Measurements from ENCODE around the gene ELFN1.
"Not testable (repeated sequence)": the region's sequence is repeated elsewhere in the genome, so short reads cannot be mapped to it uniquely, and the experiment has no call there.

The ELFN1 gene

GRCh38 chr7:1709900-1710299 lies 39.8 kb downstream of the ELFN1 start:
- no peak for FAIRE-seq

GRCh38 chr7:1710936-1711335 lies 40.9 kb downstream of the ELFN1 start:
- FAIRE-seq (no peak), DNase-seq (ENCODE audit: insufficient read length) (no peak)
- TF ChIP-seq TAF1 (IDR thresholded peaks at IDR 0.05; ENCODE audit: borderline replicate concordance, low read depth, low read length): no peak
- TF ChIP-seq POLR2A (IDR thresholded peaks at IDR 0.05; ENCODE audit: low read depth, low read length): no peak
- no peak for TF ChIP-seq POLR2AphosphoS5 (IDR thresholded peaks at IDR 0.05; ENCODE audit: low read depth, low read length)

More at GRCh38 chr7:1709900-1710299, 39.8 kb downstream of the ELFN1 start:
- TF ChIP-seq POLR2AphosphoS5 (IDR thresholded peaks at IDR 0.05; ENCODE audit: low read depth, low read length): no peak
- TF ChIP-seq POLR2A (IDR thresholded peaks at IDR 0.05; ENCODE audit: low read depth, low read length): no peak
- TF ChIP-seq TAF1 (IDR thresholded peaks at IDR 0.05; ENCODE audit: borderline replicate concordance, low read depth, low read length): no peak
- DNase-seq (ENCODE audit: insufficient read length): no peak

GRCh38 chr7:1712907-1713501 lies 42.9 kb downstream of the ELFN1 start:
- TF ChIP-seq POLR2AphosphoS5 (IDR thresholded peaks at IDR 0.05; ENCODE audit: low read depth, low read length) (no peak), TAF1 (IDR thresholded peaks at IDR 0.05; ENCODE audit: borderline replicate concordance, low read depth, low read length) (no peak), POLR2A (IDR thresholded peaks at IDR 0.05; ENCODE audit: low read depth, low read length) (no peak)
- no peak for FAIRE-seq
- no peak for DNase-seq (ENCODE audit: insufficient read length)

DNA sequence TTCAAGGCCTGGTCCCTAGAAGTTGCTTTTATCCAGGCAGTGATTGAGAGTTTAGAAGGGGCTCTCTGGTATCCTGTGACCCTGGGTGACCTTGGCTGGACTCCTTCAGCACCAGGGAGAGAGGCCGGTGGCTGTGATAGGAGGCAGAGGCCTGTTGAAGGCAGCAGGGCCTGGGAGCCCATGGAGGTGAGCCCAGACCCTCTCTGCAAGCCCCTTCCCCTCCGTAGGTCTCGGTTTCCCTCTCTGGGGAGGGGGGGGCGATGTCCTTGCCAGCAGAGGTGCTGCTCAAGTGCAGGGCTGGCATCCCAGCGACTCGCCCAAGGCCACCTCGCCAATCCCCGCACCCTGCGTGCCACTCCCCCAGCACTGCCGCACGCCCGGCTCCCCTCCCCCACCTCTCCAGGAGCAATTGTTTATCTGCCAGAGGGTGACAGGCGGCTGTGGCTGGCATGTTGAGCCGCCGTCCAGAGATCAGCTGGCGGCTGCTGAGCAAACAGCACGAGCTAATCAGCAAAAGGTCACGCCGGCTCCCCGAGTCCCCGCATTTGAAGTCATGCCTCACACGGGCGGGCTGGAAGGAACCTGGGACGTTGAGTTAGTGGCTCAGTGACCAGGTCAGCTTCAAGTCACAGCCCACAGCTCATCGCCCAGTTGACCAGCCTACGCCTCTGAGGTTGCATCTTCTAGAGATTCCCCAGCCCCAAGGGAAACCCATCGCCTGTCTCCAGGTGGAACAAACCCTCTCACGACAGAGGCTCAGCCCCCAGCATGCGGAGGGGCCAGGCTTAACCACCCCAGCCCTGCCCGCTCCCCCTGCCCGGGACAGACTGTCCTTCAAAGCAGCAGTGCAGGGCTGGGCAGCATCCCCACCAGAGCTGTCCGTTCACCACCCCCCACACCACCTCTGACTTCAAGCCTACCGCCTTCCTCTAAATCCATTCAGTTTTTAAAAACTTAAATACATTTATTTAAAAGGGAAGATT lies 43.7 kb downstream of the ELFN1 start:
- FAIRE-seq: no peak
- DNase-seq (ENCODE audit: insufficient read length): no peak
- TF ChIP-seq TAF1 (IDR thresholded peaks at IDR 0.05; ENCODE audit: borderline replicate concordance, low read depth, low read length): no peak
- TF ChIP-seq POLR2AphosphoS5 (IDR thresholded peaks at IDR 0.05; ENCODE audit: low read depth, low read length): no peak
- TF ChIP-seq POLR2A (IDR thresholded peaks at IDR 0.05; ENCODE audit: low read depth, low read length): no peak

DNA sequence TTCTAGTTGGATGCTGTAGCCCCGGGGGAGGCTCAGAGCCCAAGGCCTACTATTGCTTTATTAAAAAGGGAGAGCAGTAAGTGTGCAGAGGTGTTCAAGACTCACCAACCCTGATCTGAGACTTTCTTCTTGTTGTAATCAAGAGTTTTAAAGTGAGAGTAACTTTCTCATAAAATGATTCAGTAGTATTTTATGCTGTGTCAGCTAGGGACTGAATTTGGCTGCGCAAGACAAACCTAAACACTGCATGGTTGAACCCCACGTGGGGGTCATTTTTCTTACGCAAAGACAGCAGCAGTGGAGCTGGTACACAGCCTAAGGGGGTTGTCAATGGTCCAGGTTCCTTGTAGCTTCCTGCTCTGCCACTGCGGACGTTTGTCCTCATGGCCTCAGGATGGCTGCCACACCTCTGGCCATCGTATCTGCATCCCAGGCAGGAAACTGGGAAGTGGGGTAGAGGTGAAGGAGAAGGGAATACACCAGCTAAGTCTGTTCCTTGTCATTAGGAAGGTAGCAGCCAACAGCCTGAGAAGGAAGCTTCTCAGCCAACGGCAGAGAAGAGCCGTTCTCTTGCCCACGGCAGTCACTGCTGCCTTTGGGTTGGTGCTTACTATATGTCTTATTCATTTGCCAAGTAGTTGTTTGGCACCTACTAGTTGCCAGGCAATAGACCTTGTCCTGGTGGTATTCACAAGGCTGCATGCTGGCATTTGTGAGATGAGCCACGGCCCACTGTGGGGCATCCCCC lies 44.7 kb downstream of the ELFN1 start:
- no peak for DNase-seq (ENCODE audit: insufficient read length)
- no peak for TF ChIP-seq POLR2A (IDR thresholded peaks at IDR 0.05; ENCODE audit: low read depth, low read length)
- no peak for TF ChIP-seq POLR2AphosphoS5 (IDR thresholded peaks at IDR 0.05; ENCODE audit: low read depth, low read length)
- TF ChIP-seq TAF1 (IDR thresholded peaks at IDR 0.05; ENCODE audit: borderline replicate concordance, low read depth, low read length): no peak
- no peak for FAIRE-seq

DNA sequence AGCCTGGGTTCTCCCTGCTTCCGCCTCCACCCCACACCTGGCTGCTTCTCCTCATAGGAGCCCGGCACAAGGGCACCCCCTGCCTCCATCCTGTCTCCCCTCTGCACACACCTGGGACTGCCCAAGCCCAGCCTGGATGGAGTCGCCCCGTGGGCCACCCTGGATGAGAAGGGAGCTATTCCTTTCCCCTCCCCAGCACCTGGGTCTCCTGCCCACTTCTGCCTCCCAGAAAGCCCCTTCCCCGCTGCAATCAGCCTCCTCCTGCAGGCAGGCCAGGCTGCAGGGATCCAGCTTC lies 45.2 kb downstream of the ELFN1 start:
- FAIRE-seq: no peak
- no peak for TF ChIP-seq TAF1 (IDR thresholded peaks at IDR 0.05; ENCODE audit: borderline replicate concordance, low read depth, low read length)
- TF ChIP-seq POLR2AphosphoS5 (IDR thresholded peaks at IDR 0.05; ENCODE audit: low read depth, low read length): no peak
- TF ChIP-seq POLR2A (IDR thresholded peaks at IDR 0.05; ENCODE audit: low read depth, low read length): no peak
- DNase-seq (ENCODE audit: insufficient read length): no peak

GRCh38 chr7:1715671-1716074 lies 45.6 kb downstream of the ELFN1 start:
- no peak for DNase-seq (ENCODE audit: insufficient read length)
- no peak for FAIRE-seq
- TF ChIP-seq TAF1 (IDR thresholded peaks at IDR 0.05; ENCODE audit: borderline replicate concordance, low read depth, low read length) (no peak), POLR2A (IDR thresholded peaks at IDR 0.05; ENCODE audit: low read depth, low read length) (no peak), POLR2AphosphoS5 (IDR thresholded peaks at IDR 0.05; ENCODE audit: low read depth, low read length) (no peak)

GRCh38 chr7:1716263-1717094 lies 46.4 kb downstream of the ELFN1 start:
- no peak for FAIRE-seq
- no peak for TF ChIP-seq TAF1 (IDR thresholded peaks at IDR 0.05; ENCODE audit: borderline replicate concordance, low read depth, low read length)
- TF ChIP-seq POLR2A (IDR thresholded peaks at IDR 0.05; ENCODE audit: low read depth, low read length): no peak
- no peak for TF ChIP-seq POLR2AphosphoS5 (IDR thresholded peaks at IDR 0.05; ENCODE audit: low read depth, low read length)
- no peak for DNase-seq (ENCODE audit: insufficient read length)

DNA sequence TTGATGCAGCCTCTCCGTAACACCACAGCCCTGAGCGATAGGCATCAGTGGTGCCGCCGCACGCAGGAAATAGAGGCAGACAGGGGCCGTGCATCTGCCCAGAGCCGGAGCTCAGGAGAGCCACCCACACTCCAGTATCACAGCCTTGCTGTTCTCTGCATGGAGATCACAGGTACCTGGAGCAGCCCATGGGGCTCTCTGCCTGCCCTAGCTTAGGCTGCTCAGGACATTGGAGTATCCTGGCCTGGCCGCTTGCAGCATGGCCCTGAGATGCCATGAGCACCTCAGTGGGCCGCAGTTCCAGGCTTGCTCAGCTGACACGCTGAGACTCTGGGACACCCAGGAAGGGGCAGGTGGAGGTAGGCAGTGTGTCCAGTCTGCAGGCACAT lies 47.0 kb downstream of the ELFN1 start:
- no peak for FAIRE-seq
- TF ChIP-seq POLR2AphosphoS5 (IDR thresholded peaks at IDR 0.05; ENCODE audit: low read depth, low read length) (no peak), TAF1 (IDR thresholded peaks at IDR 0.05; ENCODE audit: borderline replicate concordance, low read depth, low read length) (no peak), POLR2A (IDR thresholded peaks at IDR 0.05; ENCODE audit: low read depth, low read length) (no peak)

DNA sequence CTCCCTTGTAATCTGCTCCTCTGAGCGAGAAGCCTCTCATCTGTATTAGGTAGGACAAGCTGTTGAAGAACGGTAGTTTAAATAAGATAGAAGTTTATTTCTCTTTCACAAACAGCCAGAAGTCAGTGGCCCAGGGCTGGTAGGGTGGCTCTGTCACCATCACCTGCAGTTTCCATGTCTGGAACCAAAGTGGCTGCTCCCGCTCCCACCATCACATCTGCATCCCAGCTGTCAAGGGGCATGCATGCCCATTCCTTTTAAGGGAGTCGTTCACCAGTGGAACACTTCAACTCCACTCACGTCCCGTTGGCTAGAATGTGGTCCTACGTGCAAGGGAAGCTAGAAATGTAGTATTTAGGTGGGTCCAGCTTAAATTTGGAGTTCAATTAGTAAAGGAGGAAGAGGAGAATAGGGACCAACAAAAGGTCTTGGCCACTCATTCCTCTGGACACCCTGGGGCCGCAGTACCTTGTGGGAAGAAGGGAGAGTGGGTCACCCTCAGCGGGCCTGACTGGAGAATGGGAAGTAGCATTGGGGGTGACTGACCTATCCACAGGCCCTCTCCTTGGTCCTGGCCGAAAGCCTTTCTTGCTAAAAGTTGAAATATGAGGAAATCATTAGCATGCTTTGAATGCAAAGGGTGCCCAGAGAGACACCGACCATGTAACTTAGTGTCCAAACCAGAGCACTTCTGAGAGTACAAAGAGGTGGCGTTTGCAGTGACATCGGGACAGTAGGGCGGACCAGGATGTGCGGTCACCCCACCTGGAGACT lies 48.0 kb downstream of the ELFN1 start:
- FAIRE-seq: no peak
- TF ChIP-seq POLR2AphosphoS5 (IDR thresholded peaks at IDR 0.05; ENCODE audit: low read depth, low read length) (no peak), TAF1 (IDR thresholded peaks at IDR 0.05; ENCODE audit: borderline replicate concordance, low read depth, low read length) (no peak), POLR2A (IDR thresholded peaks at IDR 0.05; ENCODE audit: low read depth, low read length) (no peak)
- DNase-seq (ENCODE audit: insufficient read length): no peak

More for the DNA sequence above, 47.0 kb downstream of the ELFN1 start:
- DNase-seq (ENCODE audit: insufficient read length): no peak

- not testable (repeated sequence) for DNase-seq (ENCODE audit: insufficient read length); FAIRE-seq
Measured at GRCh38 chr7:1718850-1719249, 48.8 kb downstream of the ELFN1 start.

GRCh38 chr7:1719256-1719655 lies 49.2 kb downstream of the ELFN1 start:
- not testable (repeated sequence) for FAIRE-seq; DNase-seq (ENCODE audit: insufficient read length)
